B cell (primary cell): Measurements from ENCODE around the gene ZSCAN9. TPM values are rescaled to one million over a fixed set of nuclear protein-coding genes. Genes with fewer than 3 reads are reported as not detected.

ENCODE experiments used
- ATAC-seq: fragments of 200-7000 bp; cut with Tn5 transposase; one replicate; pipeline ENCODE4 v1.10.0; 2021; ENCODE audit warnings: low read depth, mild to moderate bottlenecking, moderate number of reproducible peaks, moderate library complexity
- CTCF ChIA-PET: fragments of 350-600 bp; sonication (Branson Sonifier 250); formaldehyde crosslinking; loops from one replicate; lab custom pipeline; 2021; ENCODE audit warnings: antibody characterized with exemption, inconsistent platforms; lab: Charles Lee
- POLR2A ChIA-PET: fragments of 350-600 bp; sonication (Branson Sonifier 250); formaldehyde crosslinking; loops from one replicate; lab custom pipeline; 2021; ENCODE audit warnings: antibody characterized with exemption; lab: Charles Lee
- DNase-seq: peaks from one replicate; pipeline ENCODE4 v3.0.0; 2013
- H2AFZ ChIP-seq: 2 replicates; pipeline ENCODE4 v1.6.1; 2012; ENCODE audit warnings: mild to moderate bottlenecking, low read depth, low read length; ENCODE audit not compliant: insufficient read depth, poor library complexity, severe bottlenecking
- H3K27ac ChIP-seq, 2 donors: 1 replicate in 1 of 2; 2 replicates in 1 of 2; pipeline ENCODE4 v1.5.1; 2012 to 2013; ENCODE audit warnings: low read length in 2 of 2, mild to moderate bottlenecking in 2 of 2, moderate library complexity in 1 of 2
- H3K27me3 ChIP-seq, 4 experiments: fragments of 200-600 bp in 1 of 4; sonication (generic) in 1 of 4; replicated peaks in 1 of 4; 1 replicate in 2 of 4; 2 replicates in 2 of 4; pipeline versions ENCODE4 v1.6.1 to v1.7.0; 2013 to 2016; ENCODE audit warnings: low read length in 3 of 4, mild to moderate bottlenecking in 2 of 4, mixed read lengths in 1 of 4, moderate library complexity in 1 of 4; ENCODE audit not compliant: insufficient read depth in 4 of 4, control insufficient read depth in 3 of 4; ENCODE audit errors: control extremely low read depth in 1 of 4
- H3K36me3 ChIP-seq, 2 experiments: replicated peaks in 1 of 2; 1 replicate in 1 of 2; 2 replicates in 1 of 2; pipeline versions ENCODE4 v1.6.1 to v1.7.1; 2013; ENCODE audit warnings: low read length in 1 of 2; ENCODE audit not compliant: insufficient read depth in 2 of 2, control insufficient read depth in 1 of 2; ENCODE audit errors: control extremely low read depth in 1 of 2, extremely low read depth in 1 of 2
- H3K4me1 ChIP-seq, 2 donors: fragments of 200-600 bp in 1 of 2; sonication (generic) in 1 of 2; 1 replicate in 1 of 2; 2 replicates in 1 of 2; pipeline versions ENCODE4 v1.5.1 to v1.6.1; 2013 to 2017; ENCODE audit warnings: low read length in 2 of 2; ENCODE audit not compliant: control insufficient read depth in 2 of 2, insufficient read depth in 2 of 2
- H3K4me2 ChIP-seq: replicated peaks from 2 replicates; pipeline ENCODE3; 2012; ENCODE audit warnings: mild to moderate bottlenecking, low read depth, low read length; ENCODE audit not compliant: poor library complexity, severe bottlenecking
- H3K4me3 ChIP-seq, 5 experiments: fragments of 200-600 bp in 1 of 5; sonication (generic) in 1 of 5; 1 replicate in 3 of 5; 2 replicates in 2 of 5; pipeline versions ENCODE4 v1.5.1 to v1.7.0; 2011 to 2016; ENCODE audit warnings: low read length in 4 of 5, mild to moderate bottlenecking in 4 of 5, low read depth in 2 of 5, control low read depth in 1 of 5, moderate library complexity in 1 of 5; ENCODE audit not compliant: insufficient read depth in 1 of 5; ENCODE audit errors: control extremely low read depth in 1 of 5, extremely low read depth in 1 of 5
- H3K79me2 ChIP-seq: fragments of 200-600 bp; sonication (generic); one replicate; pipeline ENCODE4 v1.6.0; 2016; ENCODE audit warnings: low read length; ENCODE audit not compliant: control insufficient read depth, insufficient read depth
- H3K9ac ChIP-seq: fragments of 200-600 bp; sonication (generic); 2 replicates; pipeline ENCODE4 v1.6.1; 2017; ENCODE audit warnings: mild to moderate bottlenecking, low read length, moderate library complexity
- H3K9me3 ChIP-seq, 3 donors: one replicate each; pipeline versions ENCODE4 v1.6.1 to v1.7.1; 2013; ENCODE audit warnings: low read length in 2 of 3; ENCODE audit not compliant: control insufficient read depth in 2 of 3, insufficient read depth in 1 of 3; ENCODE audit errors: control extremely low read depth in 1 of 3
- H4K20me1 ChIP-seq: 2 replicates; pipeline ENCODE4 v1.6.0; 2012; ENCODE audit warnings: mild to moderate bottlenecking, low read length; ENCODE audit not compliant: insufficient read depth, control insufficient read depth, poor library complexity, severe bottlenecking
- H3K27ac Mint-ChIP-seq: one replicate; pipeline ENCODE4 v1.8.0; 2021; ENCODE audit warnings: mixed read lengths
- H3K27me3 Mint-ChIP-seq: one replicate; pipeline ENCODE4 v1.8.0; 2021; ENCODE audit warnings: mixed read lengths
- H3K4me1 Mint-ChIP-seq: one replicate; pipeline ENCODE4 v1.8.0; 2021; ENCODE audit warnings: mixed read lengths
- H3K4me3 Mint-ChIP-seq: one replicate; pipeline ENCODE4 v1.8.0; 2021; ENCODE audit warnings: mixed read lengths
- H3K9me3 Mint-ChIP-seq: one replicate; pipeline ENCODE4 v1.8.0; 2022; ENCODE audit warnings: mixed read lengths; ENCODE audit not compliant: insufficient read depth
- CTCF ChIP-seq: fragments of 200-600 bp; IDR thresholded peaks from one replicate; pipeline ENCODE4 v1.8.0; 2022; ENCODE audit warnings: antibody characterized with exemption, mild to moderate bottlenecking
- EZH2 ChIP-seq: IDR thresholded peaks from 2 replicates; pipeline ENCODE4 v1.6.1; 2012; ENCODE audit warnings: borderline replicate concordance, low read depth, mild to moderate bottlenecking, moderate library complexity, low read length; ENCODE audit not compliant: insufficient read depth, poor library complexity, severe bottlenecking
- WGBS: methylation state at CpG from one replicate; pipeline ENCODE4 v1.1.5; 2013; ENCODE audit warnings: missing lambda C conversion rate; ENCODE audit not compliant: insufficient coverage; 5-methylcytosine and 5-hydroxymethylcytosine counted together
- intact Hi-C: fragments of 100-400 bp; cut with micrococcal nuclease; formaldehyde crosslinking; loops from one replicate; pipeline ENCODE4 v1.10.0; 2022
- polyA plus RNA-seq: library from polyadenylated mRNA; depleted of rRNA; stranded (reverse); fragments of >200 nt; gene quantifications from 2 replicates; pipeline ENCODE4 v1.2.3, GENCODE V29; 2012
- total RNA-seq, 2 donors: library from RNA; stranded (reverse); fragments of 120-200 nt in 1 of 2; gene quantifications; 1 replicate in 1 of 2; 2 replicates in 1 of 2; pipeline versions ENCODE4 v1.2.3 to v1.2.4, GENCODE V29; 2013 to 2022

ZSCAN9 gene
- total and polyA plus RNA-seq, 2 donors (not counting 1 experiment from before 2014, with no cell fraction given): 14.7 to 29.8 TPM

- TF ChIP-seq EZH2 (no peak), CTCF (no peak)
- Mint-ChIP-seq H3K4me3 (no peak overlapping the region), H3K27me3 (peaks cover 71% of the 10 kb centered on the region), H3K9me3 (peaks cover 13% of the 10 kb centered on the region), H3K4me1 (peaks cover 3% of the 10 kb centered on the region), H3K27ac (no peak overlapping the region)
- intact Hi-C loops: no loop called here
- Histone ChIP-seq H4K20me1 (no peaks in the 10 kb centered on the region), H3K27me3 (peaks cover 0 to 35% (median 25%) of the 10 kb centered on the region in 4 experiments), H3K9me3 (peaks cover 6 to 30% (median 17%) of the 10 kb centered on the region in 3 donors), H3K4me2 (no peak overlapping the region), H3K27ac (no peak overlapping the region), H3K36me3 (no peaks in the 10 kb centered on the region), H3K79me2 (no peaks in the 10 kb centered on the region), H3K4me1 (no peaks in the 10 kb centered on the region), H2AFZ (no peak overlapping the region), H3K9ac (no peak overlapping the region), H3K4me3 (no peak overlapping the region)
- CTCF ChIA-PET: no interaction called here
- POLR2A ChIA-PET: no interaction called here
- WGBS: no CpG with 5 or more reads among the region's 1 CpG
- no peak for ATAC-seq
- no peak for DNase-seq
These were observed 25.1 kb upstream of the ZSCAN9 start for GRCh38 chr6:28200020-28200419.

GRCh38 chr6:28203201-28203600 lies 21.9 kb upstream of the ZSCAN9 start:
- TF ChIP-seq CTCF (no peak), EZH2 (no peak)
- DNase-seq (no peak), ATAC-seq (no peak)
- Mint-ChIP-seq H3K27me3 (peaks cover 80% of the 10 kb centered on the region), H3K27ac (no peak overlapping the region), H3K9me3 (peaks cover 8% of the 10 kb centered on the region), H3K4me1 (peaks cover 15% of the 10 kb centered on the region), H3K4me3 (no peak overlapping the region)
- 100% methylated on average over 1 of the region's 4 CpGs for WGBS
- Histone ChIP-seq H3K36me3 (no peaks in the 10 kb centered on the region), H3K4me1 (peaks cover 13 to 14% of the 10 kb centered on the region in 2 donors), H3K4me3 (no peak overlapping the region), H3K9me3 (peaks cover 6 to 28% (median 27%) of the 10 kb centered on the region in 3 donors), H4K20me1 (no peaks in the 10 kb centered on the region), H3K9ac (no peak overlapping the region), H3K79me2 (no peaks in the 10 kb centered on the region), H2AFZ (no peak overlapping the region), H3K27me3 (peaks cover 0 to 57% (median 48%) of the 10 kb centered on the region in 4 experiments), H3K27ac (no peak overlapping the region), H3K4me2 (no peak overlapping the region)
- CTCF ChIA-PET: no interaction called here
- intact Hi-C loops: no loop called here
- POLR2A ChIA-PET: no interaction called here
